GM06990 (cell line): ENCODE results near the gene SOX2.
"Not testable (repeated sequence)": the region's sequence is repeated elsewhere in the genome, so short reads cannot be mapped to it uniquely, and the experiment has no call there.

Experiments
- DNase-seq: peaks from one replicate; pipeline ENCODE4 v3.0.0-alpha.2; 2011; ENCODE audit not compliant: insufficient read length; ENCODE audit errors: extremely low read depth
- H3K27me3 ChIP-seq: replicated peaks from 2 replicates; pipeline ENCODE4 v1.6.0; 2011; ENCODE audit warnings: low read length; ENCODE audit not compliant: control insufficient read depth, insufficient read depth
- H3K36me3 ChIP-seq: 2 replicates; pipeline ENCODE4 v1.5.1; 2011; ENCODE audit warnings: low read length; ENCODE audit not compliant: control insufficient read depth, insufficient read depth
- H3K4me3 ChIP-seq: replicated peaks from 2 replicates; pipeline ENCODE4 v1.5.1; 2011; ENCODE audit warnings: low read depth, mild to moderate bottlenecking, control low read depth, low read length
- TF ChIP-seq, protein P1 (sequence below): IDR thresholded peaks from 2 replicates; pipeline ENCODE4 v1.5.1; 2011; ENCODE audit warnings: low read length, control low read depth, mild to moderate bottlenecking, inconsistent platforms; ENCODE audit not compliant: insufficient read depth, poor library complexity, severe bottlenecking

The SOX2 gene

DNA sequence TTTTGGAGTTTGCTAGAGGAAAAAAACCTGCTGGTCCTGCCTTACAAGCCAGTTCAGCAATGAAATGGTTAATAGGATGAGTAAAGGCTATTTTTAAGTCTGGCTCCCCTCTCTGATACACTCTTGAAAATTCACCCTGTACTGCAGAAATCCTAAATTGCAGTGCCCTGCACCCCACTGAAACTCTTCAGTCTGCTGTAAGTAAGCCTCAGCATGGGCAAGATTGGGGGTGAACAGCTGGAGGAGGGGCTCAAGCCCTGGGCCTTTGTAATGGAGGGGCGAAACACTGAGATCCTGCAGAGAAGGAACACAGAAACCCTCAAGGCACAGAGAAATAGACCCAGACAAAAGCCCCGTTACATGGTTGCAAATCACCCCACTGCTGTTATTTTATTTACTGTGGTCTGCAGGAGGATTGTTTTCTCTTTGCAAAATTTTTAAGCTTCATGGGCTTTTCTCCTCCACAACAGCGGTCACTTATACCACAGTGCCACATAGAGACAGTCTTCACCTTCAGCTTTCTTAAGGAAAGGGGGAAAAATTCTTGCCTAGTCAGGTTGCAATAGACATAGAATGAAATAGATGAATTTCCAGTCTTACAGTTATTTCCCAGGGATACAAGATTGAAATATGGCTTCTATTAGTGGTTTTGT is 45.0 kb downstream of the SOX2 start:
- Histone ChIP-seq H3K27me3 (no peaks in the 10 kb centered on the region; the same call in 1 of the 2 replicates), H3K4me3 (no peak overlapping the region), H3K36me3 (no peaks in the 10 kb centered on the region)
- TF ChIP-seq, protein P1, sequence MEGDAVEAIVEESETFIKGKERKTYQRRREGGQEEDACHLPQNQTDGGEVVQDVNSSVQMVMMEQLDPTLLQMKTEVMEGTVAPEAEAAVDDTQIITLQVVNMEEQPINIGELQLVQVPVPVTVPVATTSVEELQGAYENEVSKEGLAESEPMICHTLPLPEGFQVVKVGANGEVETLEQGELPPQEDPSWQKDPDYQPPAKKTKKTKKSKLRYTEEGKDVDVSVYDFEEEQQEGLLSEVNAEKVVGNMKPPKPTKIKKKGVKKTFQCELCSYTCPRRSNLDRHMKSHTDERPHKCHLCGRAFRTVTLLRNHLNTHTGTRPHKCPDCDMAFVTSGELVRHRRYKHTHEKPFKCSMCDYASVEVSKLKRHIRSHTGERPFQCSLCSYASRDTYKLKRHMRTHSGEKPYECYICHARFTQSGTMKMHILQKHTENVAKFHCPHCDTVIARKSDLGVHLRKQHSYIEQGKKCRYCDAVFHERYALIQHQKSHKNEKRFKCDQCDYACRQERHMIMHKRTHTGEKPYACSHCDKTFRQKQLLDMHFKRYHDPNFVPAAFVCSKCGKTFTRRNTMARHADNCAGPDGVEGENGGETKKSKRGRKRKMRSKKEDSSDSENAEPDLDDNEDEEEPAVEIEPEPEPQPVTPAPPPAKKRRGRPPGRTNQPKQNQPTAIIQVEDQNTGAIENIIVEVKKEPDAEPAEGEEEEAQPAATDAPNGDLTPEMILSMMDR: no peak
- DNase-seq: no peak

DNA sequence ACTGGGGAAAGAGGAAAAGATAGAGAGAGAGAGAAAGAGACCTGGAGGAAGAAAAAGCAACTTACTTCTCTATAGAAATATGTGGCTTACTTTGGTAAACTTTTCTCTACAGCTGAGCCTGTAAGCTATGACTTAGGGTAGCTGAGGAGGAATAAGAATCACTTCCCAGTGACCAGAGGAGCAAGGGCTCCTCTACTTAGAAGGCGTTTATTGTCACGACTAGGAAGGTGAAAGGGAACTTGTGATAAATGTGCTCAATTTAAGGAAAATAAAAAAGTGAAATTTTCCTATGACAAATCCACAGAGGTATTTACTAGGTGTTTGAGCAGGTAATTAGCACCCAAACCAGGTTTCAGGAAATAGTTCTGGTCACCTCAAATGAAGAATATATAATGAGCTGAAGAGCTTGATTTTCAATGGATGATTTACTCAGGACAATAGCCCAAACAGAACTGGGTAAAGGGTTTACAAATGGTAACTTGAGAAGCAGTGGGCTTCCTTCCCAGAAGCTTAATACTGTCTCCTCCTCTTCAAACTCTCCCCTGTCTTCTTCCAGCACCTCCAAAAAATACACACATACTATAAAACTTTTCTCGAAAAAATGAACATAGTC is 46.1 kb downstream of the SOX2 start:
- Histone ChIP-seq H3K27me3 (no peaks in the 10 kb centered on the region; the same call in 1 of the 2 replicates), H3K36me3 (no peaks in the 10 kb centered on the region), H3K4me3 (no peak overlapping the region)
- no peak for DNase-seq
- TF ChIP-seq, protein P1: no peak

DNA sequence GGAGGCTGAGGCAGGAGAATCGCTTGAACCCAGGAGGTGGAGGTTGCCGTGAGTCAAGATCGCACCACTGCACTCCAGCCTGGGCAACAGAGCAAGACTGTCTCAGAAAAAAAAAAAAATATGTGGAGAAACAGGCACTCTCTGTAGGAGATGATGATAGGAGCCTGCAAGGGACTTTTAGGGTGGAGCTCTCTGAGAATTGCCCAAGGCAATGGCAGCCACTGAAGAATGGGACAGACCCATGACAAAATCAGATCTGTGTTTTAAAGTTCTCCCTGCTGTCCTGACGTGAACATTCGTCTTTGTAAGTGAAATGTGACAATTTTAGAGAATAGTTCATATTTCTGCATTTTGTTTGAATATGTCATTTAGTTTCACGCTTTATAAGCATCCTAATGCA is 50.2 kb downstream of the SOX2 start:
- Histone ChIP-seq H3K27me3 (no peaks in the 10 kb centered on the region), H3K36me3 (no peaks in the 10 kb centered on the region), H3K4me3 (no peak overlapping the region)
- TF ChIP-seq, protein P1: no peak
- DNase-seq: no peak

DNA sequence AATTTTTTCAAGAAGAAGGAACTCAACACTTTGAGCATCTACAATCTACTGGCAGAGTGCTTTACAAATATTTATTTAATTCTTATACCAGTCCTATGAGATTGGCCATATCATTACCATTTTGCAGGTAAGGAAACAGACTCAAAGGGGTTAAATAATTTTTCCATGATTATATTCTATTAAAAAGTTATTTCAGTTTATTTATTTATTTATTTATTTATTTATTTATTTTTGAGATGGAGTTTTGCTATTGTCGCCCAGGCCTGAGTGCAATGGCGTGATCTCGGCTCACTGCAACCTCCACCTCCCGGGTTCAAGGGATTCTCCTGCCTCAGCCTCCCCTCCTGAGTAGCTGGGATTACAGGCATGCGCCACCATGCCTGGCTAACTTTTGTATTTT is 52.3 kb downstream of the SOX2 start:
- not testable (repeated sequence) for H3K27me3 ChIP-seq, H3K4me3 ChIP-seq, DNase-seq, H3K36me3 ChIP-seq
